ENCODE measurements around the gene SMAP2. TPM values are rescaled to one million over a fixed set of nuclear protein-coding genes. Genes with fewer than 3 reads are reported as not detected.

SMAP2 gene
- total and polyA plus RNA-seq, 4 donors = 10.4 to 42.2 (median 35.1) TPM

DNA sequence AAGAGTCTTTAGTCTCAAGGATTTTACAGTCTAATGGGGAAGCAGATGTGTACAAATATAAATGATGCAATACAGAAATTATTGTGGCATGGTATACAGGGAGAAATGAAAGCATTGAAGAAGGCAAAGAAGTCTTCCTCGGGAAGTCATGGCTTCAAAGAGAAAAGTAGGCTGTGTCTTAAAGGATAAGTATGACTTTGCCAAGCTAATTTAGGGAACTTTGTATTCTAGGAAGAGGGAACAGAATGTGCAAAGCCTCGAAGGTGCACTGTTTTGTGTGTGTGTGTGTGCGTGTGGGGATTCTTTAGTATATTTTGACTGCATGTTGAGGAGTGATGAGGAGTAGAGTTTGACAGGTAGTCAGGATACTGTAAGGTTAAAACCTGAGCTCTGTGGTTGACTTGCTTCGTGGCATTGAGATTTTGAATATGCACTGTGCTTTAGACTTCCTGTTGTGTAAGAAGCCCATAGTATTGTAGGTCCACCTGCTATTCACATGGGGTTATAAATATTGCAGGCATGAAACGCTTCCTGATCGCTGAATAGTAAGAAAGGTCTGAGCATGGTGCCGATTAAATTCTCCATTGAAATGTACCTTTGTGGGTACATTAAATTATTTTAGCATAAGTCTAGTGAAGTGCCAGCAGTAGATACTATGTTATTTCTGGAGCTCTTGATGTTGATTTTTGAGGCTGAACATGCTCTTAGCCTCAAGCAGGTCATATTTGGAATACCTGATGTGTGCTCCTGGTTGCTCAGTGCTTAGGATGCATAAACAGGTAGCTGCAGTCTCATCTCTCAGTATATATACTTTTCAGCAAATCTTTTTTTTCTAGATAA, 8.0 kb downstream of the SMAP2 start:
- whole genome bisulfite sequencing, 2 donors = 80 to 82% methylated on average over 7 of the region's 7 CpGs
- no peak overlapping the region for H3K4me3 ChIP-seq (ENCODE audit: low read length in 2 of 2)
- ATAC-seq (ENCODE audit: low FRiP score) = no peak
- no peak for DNase-seq
- H3K4me1 ChIP-seq (ENCODE audit: control insufficient read depth in 1 of 2, insufficient read depth in 2 of 2, low read length in 2 of 2) = peaks cover 0 to 1% of the 10 kb centered on the region in 2 donors
- no peaks in the 10 kb centered on the region for H3K36me3 ChIP-seq (ENCODE audit: control insufficient read depth in 1 of 2, insufficient read depth in 2 of 2, low read length in 1 of 2)
- no peaks in the 10 kb centered on the region for H3K27me3 ChIP-seq (ENCODE audit: control insufficient read depth in 1 of 2, insufficient read depth in 2 of 2, low read length in 1 of 2)
- H3K27ac ChIP-seq (ENCODE audit: low read depth in 1 of 2, low read length in 2 of 2) = no peak overlapping the region
- H3K9me3 ChIP-seq (ENCODE audit: control insufficient read depth, low read length) = no peaks in the 10 kb centered on the region
- intact Hi-C loops (cut with DNase I) = loop anchor here in 1 of 2 donors (1.0 kb wide), 1 partner anchor 15 kb away; no protein-coding TSS in a partner anchor

DNA sequence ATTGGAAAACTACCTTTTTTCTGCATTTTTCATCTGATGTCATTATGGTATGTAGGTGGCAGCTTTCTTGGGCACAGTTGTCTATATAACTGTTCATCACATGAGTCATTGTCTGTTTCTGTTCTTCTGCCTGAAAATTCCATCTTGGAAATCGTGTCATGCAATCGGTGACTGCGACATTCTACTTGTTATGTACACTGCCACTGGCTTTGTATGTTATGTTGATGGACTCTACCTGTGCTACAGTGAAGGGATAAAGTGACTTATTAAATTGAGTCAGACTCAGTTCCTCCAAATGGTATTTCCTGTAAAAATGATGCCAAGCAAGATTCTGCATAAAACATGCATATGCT, 8.6 kb downstream of the SMAP2 start:
- Histone ChIP-seq H3K9me3 (ENCODE audit: control insufficient read depth, low read length) (no peaks in the 10 kb centered on the region), H3K4me1 (ENCODE audit: control insufficient read depth in 1 of 2, insufficient read depth in 2 of 2, low read length in 2 of 2) (peaks cover 0 to 1% of the 10 kb centered on the region in 2 donors), H3K36me3 (ENCODE audit: control insufficient read depth in 1 of 2, insufficient read depth in 2 of 2, low read length in 1 of 2) (no peaks in the 10 kb centered on the region), H3K4me3 (ENCODE audit: low read length in 2 of 2) (no peak overlapping the region), H3K27ac (ENCODE audit: low read depth in 1 of 2, low read length in 2 of 2) (no peak overlapping the region), H3K27me3 (ENCODE audit: control insufficient read depth in 1 of 2, insufficient read depth in 2 of 2, low read length in 1 of 2) (no peaks in the 10 kb centered on the region)
- ATAC-seq (ENCODE audit: low FRiP score) (no peak), DNase-seq (no peak)
- intact Hi-C loops (cut with DNase I) = no loop called here
- 90 to 92% methylated on average over 3 of the region's 3 CpGs for WGBS, 2 donors

DNA sequence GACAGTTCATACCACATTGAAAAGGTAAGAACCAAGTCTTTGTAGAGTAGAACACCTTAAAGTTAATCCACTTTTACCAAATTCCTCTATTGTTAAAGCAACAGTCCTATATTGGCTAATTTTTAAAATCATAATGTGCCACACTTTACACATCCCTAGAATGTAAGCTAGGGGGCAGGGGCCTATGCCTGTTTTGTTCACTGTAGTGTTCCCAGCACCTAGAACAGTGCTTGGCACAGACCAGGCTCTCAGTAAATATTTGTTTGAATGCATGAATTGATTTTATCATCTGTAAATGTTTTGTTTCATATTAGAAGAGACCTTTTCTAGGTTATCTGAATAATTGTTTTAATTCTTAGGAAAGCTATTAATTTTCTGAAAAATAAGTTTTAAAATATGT, 9.1 kb downstream of the SMAP2 start:
- no peak overlapping the region for H3K27ac ChIP-seq (ENCODE audit: low read depth in 1 of 2, low read length in 2 of 2)
- DNase-seq (no peak), ATAC-seq (ENCODE audit: low FRiP score) (no peak)
- H3K9me3 ChIP-seq (ENCODE audit: control insufficient read depth, low read length) = no peaks in the 10 kb centered on the region
- peaks cover 0 to 1% of the 10 kb centered on the region in 2 donors for H3K4me1 ChIP-seq (ENCODE audit: control insufficient read depth in 1 of 2, insufficient read depth in 2 of 2, low read length in 2 of 2)
- H3K27me3 ChIP-seq (ENCODE audit: control insufficient read depth in 1 of 2, insufficient read depth in 2 of 2, low read length in 1 of 2) = no peaks in the 10 kb centered on the region
- no peaks in the 10 kb centered on the region for H3K36me3 ChIP-seq (ENCODE audit: control insufficient read depth in 1 of 2, insufficient read depth in 2 of 2, low read length in 1 of 2)
- no peak overlapping the region for H3K4me3 ChIP-seq (ENCODE audit: low read length in 2 of 2)
- intact Hi-C loops (cut with DNase I) = no loop called here

DNA sequence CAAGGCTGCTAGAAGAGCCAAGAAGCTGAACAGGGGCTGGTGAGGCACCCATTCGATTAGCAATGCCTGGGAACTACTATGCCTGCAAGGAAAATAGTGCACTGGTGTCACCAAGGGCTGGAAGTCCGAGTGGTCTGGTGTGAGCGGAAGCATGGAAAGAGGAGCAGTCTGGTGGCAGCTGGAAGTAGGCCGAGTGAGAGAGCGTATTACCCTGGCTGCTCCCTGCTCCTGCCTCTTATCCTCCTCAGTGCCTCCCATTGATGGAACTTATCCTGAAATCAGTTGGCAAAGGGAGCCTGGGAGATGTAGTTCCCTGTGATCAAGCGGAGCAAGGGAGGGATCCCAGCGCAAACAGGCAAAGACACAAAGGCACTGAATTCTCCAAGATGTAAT, 9.6 kb downstream of the SMAP2 start:
- intact Hi-C loops (cut with DNase I) = no loop called here
- ATAC-seq (ENCODE audit: low FRiP score) = no peak
- Histone ChIP-seq H3K27ac (ENCODE audit: low read depth in 1 of 2, low read length in 2 of 2) (no peak overlapping the region), H3K4me1 (ENCODE audit: control insufficient read depth in 1 of 2, insufficient read depth in 2 of 2, low read length in 2 of 2) (peaks cover 0 to 1% of the 10 kb centered on the region in 2 donors), H3K36me3 (ENCODE audit: control insufficient read depth in 1 of 2, insufficient read depth in 2 of 2, low read length in 1 of 2) (no peaks in the 10 kb centered on the region), H3K9me3 (ENCODE audit: control insufficient read depth, low read length) (no peaks in the 10 kb centered on the region), H3K4me3 (ENCODE audit: low read length in 2 of 2) (no peak overlapping the region), H3K27me3 (ENCODE audit: control insufficient read depth in 1 of 2, insufficient read depth in 2 of 2, low read length in 1 of 2) (no peaks in the 10 kb centered on the region)
- DNase-seq = no peak
- WGBS, 2 donors = 85 to 86% methylated on average over 7 of the region's 7 CpGs

DNA sequence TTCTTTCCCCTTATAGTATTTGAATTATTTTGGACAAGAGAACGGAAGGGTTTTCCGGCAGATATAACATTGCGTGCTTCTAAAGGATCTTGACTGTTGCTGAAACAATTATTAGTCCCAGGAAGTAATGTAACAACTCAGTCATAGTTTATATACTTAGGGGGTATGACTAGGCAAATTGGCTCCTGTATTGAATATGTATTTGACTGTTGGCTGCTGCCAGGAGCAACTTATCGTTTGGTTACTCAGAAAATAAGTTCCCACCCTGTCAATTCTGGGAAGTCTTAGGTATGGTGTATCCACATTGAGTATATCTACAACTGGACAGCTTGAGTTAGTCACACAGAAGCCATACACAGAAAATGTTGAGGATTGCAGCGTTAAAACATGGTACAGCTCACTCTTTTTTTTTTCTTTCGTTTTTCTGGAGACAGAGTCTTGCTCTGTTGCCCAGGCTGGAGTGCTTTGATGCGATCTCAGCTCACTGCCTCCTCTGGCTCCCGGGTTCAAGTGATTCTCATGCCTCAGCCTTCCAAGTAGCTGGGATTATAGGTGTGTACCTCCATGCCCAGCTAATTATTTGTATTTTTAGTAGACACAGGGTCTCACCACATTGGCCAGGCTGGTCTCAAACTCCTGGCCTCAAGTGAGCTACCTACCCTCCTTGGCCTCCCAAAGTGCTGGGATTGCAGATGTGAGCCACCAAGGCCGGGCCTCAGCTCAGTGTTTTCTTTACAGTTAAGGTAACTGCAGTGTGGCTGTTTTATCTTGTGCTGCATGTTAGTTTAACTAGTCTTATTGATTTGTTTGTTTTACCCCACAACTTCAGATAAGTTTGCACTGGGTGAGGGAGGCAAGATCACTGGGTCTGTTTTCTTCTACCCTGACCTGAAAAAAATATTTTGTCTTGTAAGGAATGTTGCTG, 10.2 kb downstream of the SMAP2 start:
- H3K27ac ChIP-seq (ENCODE audit: low read depth in 1 of 2, low read length in 2 of 2) = no peak overlapping the region
- H3K27me3 ChIP-seq (ENCODE audit: control insufficient read depth in 1 of 2, insufficient read depth in 2 of 2, low read length in 1 of 2) = no peaks in the 10 kb centered on the region
- WGBS, 2 donors = 80% methylated on average over 9 of the region's 9 CpGs
- ATAC-seq (ENCODE audit: low FRiP score) = no peak
- H3K4me3 ChIP-seq (ENCODE audit: low read length in 2 of 2) = no peak overlapping the region
- DNase-seq = no peak
- H3K36me3 ChIP-seq (ENCODE audit: control insufficient read depth in 1 of 2, insufficient read depth in 2 of 2, low read length in 1 of 2) = no peaks in the 10 kb centered on the region
- peaks cover 0 to 1% of the 10 kb centered on the region in 2 donors for H3K4me1 ChIP-seq (ENCODE audit: control insufficient read depth in 1 of 2, insufficient read depth in 2 of 2, low read length in 2 of 2)
- intact Hi-C loops (cut with DNase I) = no loop called here
- no peaks in the 10 kb centered on the region for H3K9me3 ChIP-seq (ENCODE audit: control insufficient read depth, low read length)

DNA sequence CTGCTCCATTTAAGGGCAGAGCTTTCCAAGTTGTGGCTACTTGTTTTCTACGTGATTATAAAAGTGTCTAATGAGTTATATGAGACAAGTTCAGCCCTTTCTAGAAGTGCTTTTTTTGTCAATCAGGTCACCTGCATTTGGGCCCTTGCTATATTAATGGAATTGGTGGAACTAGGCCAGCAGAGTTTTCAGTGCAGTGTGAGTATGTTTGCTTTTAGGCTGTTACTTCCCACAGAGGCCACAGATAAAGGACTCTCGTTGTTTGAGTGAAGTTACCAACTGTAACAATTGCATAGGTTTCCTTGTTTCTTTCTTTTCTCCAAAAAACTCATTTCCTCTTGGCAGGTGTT, 10.9 kb downstream of the SMAP2 start:
- Histone ChIP-seq H3K36me3 (ENCODE audit: control insufficient read depth in 1 of 2, insufficient read depth in 2 of 2, low read length in 1 of 2) (peaks cover 0 to under 1% of the 10 kb centered on the region in 2 donors), H3K27ac (ENCODE audit: low read depth in 1 of 2, low read length in 2 of 2) (no peak overlapping the region), H3K4me1 (ENCODE audit: control insufficient read depth in 1 of 2, insufficient read depth in 2 of 2, low read length in 2 of 2) (peaks cover 0 to 2% of the 10 kb centered on the region in 2 donors), H3K4me3 (ENCODE audit: low read length in 2 of 2) (no peak overlapping the region), H3K27me3 (ENCODE audit: control insufficient read depth in 1 of 2, insufficient read depth in 2 of 2, low read length in 1 of 2) (no peaks in the 10 kb centered on the region), H3K9me3 (ENCODE audit: control insufficient read depth, low read length) (no peaks in the 10 kb centered on the region)
- 28 to 40% methylated on average over 2 of the region's 2 CpGs for WGBS, 2 donors
- ATAC-seq (ENCODE audit: low FRiP score) = no peak
- DNase-seq = no peak
- intact Hi-C loops (cut with DNase I) = no loop called here

DNA sequence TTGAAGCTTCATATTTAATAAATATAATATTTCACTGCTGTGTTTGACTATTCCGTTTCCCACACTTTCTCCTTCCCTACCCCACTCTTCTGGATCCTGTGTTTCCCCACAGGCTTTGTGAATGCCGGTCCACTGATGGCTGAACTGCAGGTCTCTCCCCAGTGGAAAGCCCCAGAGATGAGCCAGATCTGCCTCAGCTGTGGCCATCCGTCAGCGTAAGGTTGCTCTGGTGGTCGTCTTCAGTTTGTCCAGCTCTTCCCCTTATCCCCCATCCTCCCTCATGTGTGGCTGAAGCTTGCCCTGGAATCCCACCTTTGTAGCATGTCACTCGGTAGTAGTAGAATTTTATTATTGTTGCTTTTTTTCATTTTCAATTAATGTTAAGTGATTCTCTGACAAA, 11.4 kb downstream of the SMAP2 start:
- Histone ChIP-seq H3K27me3 (ENCODE audit: control insufficient read depth in 1 of 2, insufficient read depth in 2 of 2, low read length in 1 of 2) (no peaks in the 10 kb centered on the region), H3K4me1 (ENCODE audit: control insufficient read depth in 1 of 2, insufficient read depth in 2 of 2, low read length in 2 of 2) (peaks cover 0 to 3% of the 10 kb centered on the region in 2 donors), H3K27ac (ENCODE audit: low read depth in 1 of 2, low read length in 2 of 2) (peak overlapping the region in 1 of 2 donors; percentile 17), H3K9me3 (ENCODE audit: control insufficient read depth, low read length) (no peaks in the 10 kb centered on the region), H3K4me3 (ENCODE audit: low read length in 2 of 2) (no peak overlapping the region), H3K36me3 (ENCODE audit: control insufficient read depth in 1 of 2, insufficient read depth in 2 of 2, low read length in 1 of 2) (peaks cover 0 to 2% of the 10 kb centered on the region in 2 donors)
- intact Hi-C loops (cut with DNase I) = no loop called here
- ATAC-seq (ENCODE audit: low FRiP score) (no peak), DNase-seq (no peak)
- WGBS, 2 donors = 85 to 89% methylated on average over 6 of the region's 6 CpGs

DNA sequence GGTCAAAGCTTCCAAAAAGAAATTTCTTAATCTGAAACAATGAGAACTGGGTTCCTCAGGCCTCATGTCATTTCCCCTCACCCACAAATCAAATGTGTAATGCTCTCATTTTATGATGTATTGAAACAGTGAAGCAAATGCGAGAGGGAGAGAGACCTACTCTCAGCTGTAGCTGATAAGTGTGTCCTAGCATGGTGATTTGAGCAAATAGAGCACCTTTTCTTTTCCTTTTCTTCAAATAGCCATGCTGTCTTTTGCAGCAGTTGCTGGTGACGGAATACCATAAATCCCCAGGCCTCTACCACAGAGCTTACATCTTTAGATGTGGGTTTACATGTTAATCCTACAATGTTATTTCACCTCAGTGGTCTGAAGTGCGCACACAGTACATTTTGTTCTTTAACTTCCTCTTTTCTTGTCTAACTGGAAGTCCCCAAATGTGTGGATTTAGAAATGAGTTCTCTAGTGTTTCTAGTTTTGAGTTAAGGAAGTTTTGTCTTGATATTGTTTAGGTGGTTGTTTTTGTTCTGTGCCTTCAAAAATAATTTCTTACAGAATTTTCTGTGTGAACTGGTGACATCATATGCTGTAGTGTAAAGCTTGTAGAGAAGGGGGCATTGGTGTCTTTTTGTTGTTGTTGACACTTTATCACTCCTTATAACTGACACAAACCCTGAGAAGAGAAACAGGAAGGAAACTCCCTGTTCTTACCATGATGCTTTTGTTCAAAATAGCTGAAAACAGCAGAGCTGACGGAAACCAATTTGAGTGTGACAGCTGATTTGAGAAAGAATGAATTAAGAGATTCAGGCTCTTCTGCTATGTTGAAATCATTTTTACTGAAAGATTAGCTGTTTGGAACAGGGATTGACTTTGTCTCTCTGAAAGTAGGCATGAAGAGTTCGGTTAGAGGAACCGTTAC, 12.2 kb downstream of the SMAP2 start:
- DNase-seq = no peak
- Histone ChIP-seq H3K4me3 (ENCODE audit: low read length in 2 of 2) (no peak overlapping the region), H3K27ac (ENCODE audit: low read depth in 1 of 2, low read length in 2 of 2) (no peak overlapping the region), H3K36me3 (ENCODE audit: control insufficient read depth in 1 of 2, insufficient read depth in 2 of 2, low read length in 1 of 2) (peaks cover 0 to 2% of the 10 kb centered on the region in 2 donors), H3K4me1 (ENCODE audit: control insufficient read depth in 1 of 2, insufficient read depth in 2 of 2, low read length in 2 of 2) (peaks cover 0 to 6% of the 10 kb centered on the region in 2 donors), H3K27me3 (ENCODE audit: control insufficient read depth in 1 of 2, insufficient read depth in 2 of 2, low read length in 1 of 2) (no peaks in the 10 kb centered on the region), H3K9me3 (ENCODE audit: control insufficient read depth, low read length) (no peaks in the 10 kb centered on the region)
- intact Hi-C loops (cut with DNase I) = no loop called here
- peak; percentile 56 for ATAC-seq (ENCODE audit: low FRiP score)
- WGBS, 2 donors = 85 to 92% methylated on average over 6 of the region's 6 CpGs

All from aorta (tissue), 5 donors.